Measurements from ENCODE around the gene ROPN1L. TPM values are rescaled to one million over a fixed set of nuclear protein-coding genes. Genes with fewer than 3 reads are reported as not detected.
A peak's percentile ranks its signal among the peaks of the same experiment; 100 is the strongest.

Gene ROPN1L
- total RNA-seq, 1 experiment from 2014 or later = 0.82 TPM

- H3K36me3 Mint-ChIP-seq (ENCODE audit: insufficient read depth, unreplicated experiment) = peaks cover 6% of the 10 kb centered on the region
- ChIA-PET POLR2A (interaction anchor here (1.1 to 1.3 kb wide), 2 partner anchors 33 to 171 kb away, joined by 3 to 4 read pairs; no protein-coding TSS in a partner anchor), CTCF (interaction anchor here (0.6 to 11.9 kb wide), 5 partner anchors 72 to 1035 kb away, joined by 3 to 335 read pairs (median 3); no protein-coding TSS in a partner anchor)
- no peak for TF ChIP-seq CTCF (IDR thresholded peaks at IDR 0.05; ENCODE audit: unreplicated experiment)
- no peaks in the 10 kb centered on the region for H3K27me3 Mint-ChIP-seq (ENCODE audit: insufficient read depth, unreplicated experiment)
- intact Hi-C loops (cut with micrococcal nuclease) = loop anchor here (10.0 kb wide), 2 partner anchors 98 to 1568 kb away; no protein-coding TSS in a partner anchor
- no peak overlapping the region for H3K27ac Mint-ChIP-seq (ENCODE audit: low read depth, unreplicated experiment)
- no TSS peak for BruUV-seq (replicated peaks)
- peak; percentile 47 for DNase-seq (ENCODE audit: unreplicated experiment)
- H3K4me1 Mint-ChIP-seq (ENCODE audit: insufficient read depth, unreplicated experiment) = peaks cover 62% of the 10 kb centered on the region
- H3K4me3 Mint-ChIP-seq (ENCODE audit: unreplicated experiment) = no peak overlapping the region
- H3K9me3 Mint-ChIP-seq (ENCODE audit: unreplicated experiment) = no peaks in the 10 kb centered on the region
Measured at GRCh38 chr5:10456583-10457420, 15.1 kb downstream of the ROPN1L start.

GRCh38 chr5:10457682-10458574 lies 16.2 kb downstream of the ROPN1L start:
- no peak for DNase-seq (ENCODE audit: unreplicated experiment)
- Mint-ChIP-seq H3K4me3 (ENCODE audit: unreplicated experiment) (no peak overlapping the region), H3K27me3 (ENCODE audit: insufficient read depth, unreplicated experiment) (no peaks in the 10 kb centered on the region), H3K36me3 (ENCODE audit: insufficient read depth, unreplicated experiment) (no peaks in the 10 kb centered on the region), H3K27ac (ENCODE audit: low read depth, unreplicated experiment) (no peak overlapping the region), H3K9me3 (ENCODE audit: unreplicated experiment) (no peaks in the 10 kb centered on the region), H3K4me1 (ENCODE audit: insufficient read depth, unreplicated experiment) (peaks cover 64% of the 10 kb centered on the region)
- TF ChIP-seq CTCF (IDR thresholded peaks at IDR 0.05; ENCODE audit: unreplicated experiment) = no peak
- intact Hi-C loops (cut with micrococcal nuclease) = loop anchor here (10.0 kb wide), 2 partner anchors 97 to 1567 kb away; no protein-coding TSS in a partner anchor
- BruUV-seq (replicated peaks) = no TSS peak
- ChIA-PET CTCF (interaction anchor here (0.5 to 11.9 kb wide), 4 partner anchors 71 to 237 kb away, joined by 3 to 335 read pairs (median 4); no protein-coding TSS in a partner anchor), POLR2A (interaction anchor here (0.9 to 1.3 kb wide), 2 partner anchors 143 to 170 kb away, joined by 4 read pairs; no protein-coding TSS in a partner anchor)

- Mint-ChIP-seq H3K9me3 (ENCODE audit: unreplicated experiment) (no peaks in the 10 kb centered on the region), H3K27ac (ENCODE audit: low read depth, unreplicated experiment) (no peak overlapping the region), H3K36me3 (ENCODE audit: insufficient read depth, unreplicated experiment) (no peaks in the 10 kb centered on the region), H3K4me3 (ENCODE audit: unreplicated experiment) (no peak overlapping the region), H3K27me3 (ENCODE audit: insufficient read depth, unreplicated experiment) (no peaks in the 10 kb centered on the region), H3K4me1 (ENCODE audit: insufficient read depth, unreplicated experiment) (peaks cover 56% of the 10 kb centered on the region)
- ChIA-PET CTCF (interaction anchor here (0.6 to 0.7 kb wide), 2 partner anchors 38 to 133 kb away, joined by 4 read pairs; no protein-coding TSS in a partner anchor), POLR2A (interaction anchor here (0.6 to 1.5 kb wide), 3 partner anchors 10 to 21 kb away, joined by 3 to 4 read pairs (median 3); no protein-coding TSS in a partner anchor)
- TF ChIP-seq CTCF (IDR thresholded peaks at IDR 0.05; ENCODE audit: unreplicated experiment) = no peak
- intact Hi-C loops (cut with micrococcal nuclease) = loop anchor here (10.0 kb wide), 2 partner anchors 95 to 1565 kb away; no protein-coding TSS in a partner anchor
- no peak for DNase-seq (ENCODE audit: unreplicated experiment)
- no TSS peak for BruUV-seq (replicated peaks)
Measured at GRCh38 chr5:10459080-10460055, 17.7 kb downstream of the ROPN1L start.
